A549 (cell line): ENCODE results near the gene ITPA. TPM values are rescaled to one million over a fixed set of nuclear protein-coding genes. Genes with fewer than 3 reads are reported as not detected.

ENCODE experiments used
- ATAC-seq, 2 experiments: fragments of 200-7000 bp in 1 of 2; fragments of >200 bp in 1 of 2; cut with Nextera tagmentation in 1 of 2; cut with Tn5 transposase in 1 of 2; 3 replicates each; pipeline versions ENCODE4 v1.8.0 to v1.9.1; 2018 to 2020; ENCODE audit warnings: mild to moderate bottlenecking in 1 of 2, moderate library complexity in 1 of 2
- CTCF ChIA-PET: fragments of 300-600 bp; sonication (Branson Sonifier 250); formaldehyde crosslinking; extraction: SDS; loops from one replicate; lab custom pipeline; 2021; ENCODE audit warnings: antibody characterized with exemption, inconsistent platforms; lab: Yijun Ruan, JAX
- POLR2A ChIA-PET: fragments of 350-600 bp; formaldehyde crosslinking; extraction: SDS; loops from one replicate; lab custom pipeline; 2021; ENCODE audit warnings: antibody characterized with exemption, inconsistent platforms; lab: Yijun Ruan, JAX
- DNase-seq, 2 experiments: peaks; one replicate each; pipeline versions ENCODE4 v3.0.0 to v3.0.0-alpha.2; 2011 to 2016; ENCODE audit warnings: low read depth in 1 of 2, low spot score in 1 of 2
- FAIRE-seq: peaks from 2 replicates; lab custom pipeline; 2011; peaks lifted over from hg19 to GRCh38; lab: Jason Lieb, UNC
- H3K27ac ChIP-seq, 2 experiments: fragments of >200 bp; sonication (Bioruptor Twin); formaldehyde crosslinking; 3 replicates each; pipeline ENCODE4 v1.5.1; 2016 to 2017
- H3K4me1 ChIP-seq: fragments of >200 bp; sonication (Bioruptor Twin); formaldehyde crosslinking; 3 replicates; pipeline ENCODE4 v1.6.1; 2016
- H3K4me2 ChIP-seq: fragments of >200 bp; sonication (Bioruptor Twin); formaldehyde crosslinking; 3 replicates; pipeline ENCODE4 v1.6.1; 2016
- H3K4me3 ChIP-seq: fragments of >200 bp; sonication (Bioruptor Twin); formaldehyde crosslinking; 3 replicates; pipeline ENCODE4 v1.5.1; 2016
- H3K9me3 ChIP-seq: fragments of >200 bp; sonication (Bioruptor Twin); formaldehyde crosslinking; 3 replicates; pipeline ENCODE4 v1.6.1; 2016
- ATOH8 ChIP-seq: fragments of 250-450 bp; sonication (Bioruptor Pico); IDR thresholded peaks from 2 replicates; pipeline ENCODE4 v1.5.0; 2020; ENCODE audit warnings: low read depth, mild to moderate bottlenecking, moderate library complexity
- CEBPB ChIP-seq, 2 experiments: fragments of >200 bp in 1 of 2; sonication (Bioruptor Twin) in 1 of 2; formaldehyde crosslinking in 1 of 2; IDR thresholded peaks; 2 replicates each; pipeline ENCODE4 v1.6.1; 2012 to 2016
- CHD4 ChIP-seq: fragments of 200-600 bp; sonication (generic); IDR thresholded peaks from 2 replicates; pipeline ENCODE4 v1.6.1; 2016; ENCODE audit warnings: antibody characterized with exemption, mild to moderate bottlenecking, borderline replicate concordance
- ESRRA ChIP-seq: fragments of 150-350 bp; IDR thresholded peaks from 2 replicates; pipeline ENCODE4 v1.6.1; 2014; ENCODE audit warnings: mild to moderate bottlenecking, low read length, borderline replicate concordance
- FOSL2 ChIP-seq, 2 experiments: fragments of 450-650 bp in 1 of 2; fragments of >200 bp in 1 of 2; sonication (Bioruptor Twin) in 1 of 2; formaldehyde crosslinking; IDR thresholded peaks; 2 replicates each; pipeline versions ENCODE4 v1.5.0 to v1.6.1; 2016 to 2020; ENCODE audit warnings: mild to moderate bottlenecking in 1 of 2, moderate library complexity in 1 of 2
- GATA3 ChIP-seq: IDR thresholded peaks from 2 replicates; pipeline ENCODE4 v1.6.1; 2012; ENCODE audit warnings: borderline replicate concordance
- HOXA7 ChIP-seq: fragments of 250-450 bp; sonication (Bioruptor Pico); IDR thresholded peaks from 2 replicates; pipeline ENCODE4 v1.5.0; 2020; ENCODE audit warnings: mild to moderate bottlenecking, moderate library complexity
- JUN ChIP-seq, 2 experiments: fragments of >200 bp; sonication (Bioruptor Twin); formaldehyde crosslinking; IDR thresholded peaks; 2 replicates in 1 of 2; 3 replicates in 1 of 2; pipeline ENCODE4 v1.6.1; 2016 to 2017
- JUNB ChIP-seq: fragments of >200 bp; sonication (Bioruptor Twin); formaldehyde crosslinking; IDR thresholded peaks from 2 replicates; pipeline ENCODE4 v1.6.1; 2016
- KDM1A ChIP-seq: fragments of 200-600 bp; sonication (generic); IDR thresholded peaks from 2 replicates; pipeline ENCODE4 v1.6.1; 2016; ENCODE audit warnings: low read depth, mild to moderate bottlenecking
- REST ChIP-seq: fragments of 200-600 bp; sonication (generic); IDR thresholded peaks from 2 replicates; pipeline ENCODE4 v1.6.1; 2016; ENCODE audit warnings: antibody characterized with exemption, mild to moderate bottlenecking, moderate library complexity
- RFX5 ChIP-seq: fragments of 450-650 bp; IDR thresholded peaks from 2 replicates; pipeline ENCODE4 v1.7.1; 2014; ENCODE audit warnings: antibody characterized with exemption, mild to moderate bottlenecking, moderate library complexity
- RNF2 ChIP-seq: fragments of 200-600 bp; sonication (generic); IDR thresholded peaks from 2 replicates; pipeline ENCODE4 v1.6.1; 2016; ENCODE audit warnings: low read depth, mild to moderate bottlenecking, antibody characterized with exemption, moderate library complexity, borderline replicate concordance
- TP53 ChIP-seq: fragments of 250-450 bp; sonication (Bioruptor Pico); IDR thresholded peaks from 2 replicates; pipeline ENCODE4 v1.5.0; 2021; ENCODE audit warnings: mild to moderate bottlenecking, moderate library complexity
- ZC3H11A ChIP-seq: fragments of 450-650 bp; IDR thresholded peaks from 2 replicates; pipeline ENCODE4 v1.6.1; 2014; ENCODE audit warnings: antibody characterized with exemption, mild to moderate bottlenecking
- ZFP36 ChIP-seq: fragments of 450-650 bp; IDR thresholded peaks from 2 replicates; pipeline ENCODE4 v1.6.1; 2014; ENCODE audit warnings: borderline replicate concordance; ENCODE audit not compliant: partially characterized antibody
- WGBS: methylation state at CpG from one replicate; pipeline ENCODE4 v1.1.6; 2017; ENCODE audit errors: missing lambda C conversion rate; 5-methylcytosine and 5-hydroxymethylcytosine counted together
- polyA plus RNA-seq, 4 experiments: library from polyadenylated mRNA; depleted of rRNA in 3 of 4; stranded (reverse); fragments of >200 nt; fragmentation: RNase III in 1 of 4; extraction: RNeasy Plus Mini Kit Qiagen cat#74134 plus additional on column Dnase treatment in 1 of 4; gene quantifications; 2 replicates in 3 of 4; 3 replicates in 1 of 4; pipeline ENCODE4 v1.2.3, GENCODE V29; 2011 to 2017
- TF ChIP-seq, protein P1 (sequence below): IDR thresholded peaks from 2 replicates; pipeline ENCODE4 v1.6.1; 2012
- TF ChIP-seq, protein P2 (sequence below): fragments of >200 bp; sonication (Bioruptor Twin); formaldehyde crosslinking; IDR thresholded peaks from 3 replicates; pipeline ENCODE4 v1.5.1; 2016
- TF ChIP-seq, protein P3 (sequence below): IDR thresholded peaks from 2 replicates; pipeline ENCODE4 v1.6.1; 2012
- TF ChIP-seq, protein P4 (sequence below): IDR thresholded peaks from 2 replicates; pipeline ENCODE4 v1.6.1; 2012; ENCODE audit warnings: low read depth, borderline replicate concordance

Gene ITPA
- polyA plus RNA-seq, 2 of the 4 experiments (the other 2 are of a cell fraction): 54.0 to 106 TPM

GRCh38 chr20:3222635-3223600 lies 13.6 kb downstream of the ITPA start:
- Histone ChIP-seq H3K9me3 (no peaks in the 10 kb centered on the region), H3K27ac (peak overlapping the region; percentile 62 to 76), H3K4me2 (peak overlapping the region; percentile 53), H3K4me1 (peaks cover 56% of the 10 kb centered on the region)
- 51% methylated on average over 25 of the region's 25 CpGs for WGBS
- POLR2A ChIA-PET: interaction anchor here (0.7 to 1.8 kb wide), 4 partner anchors 9 to 446 kb away, joined by 3 to 8 read pairs (median 6); no protein-coding TSS in a partner anchor
- FAIRE-seq (peak; percentile 13), DNase-seq (peak in 1 of 2 experiments; percentile 69)
- no peak for TF ChIP-seq ATOH8 (CRISPR knock-in tag)
- TF ChIP-seq JUN (IDR thresholded peaks at IDR 0.05): peak; percentile 40 to 49; a peak in 1 of 5 replicates
- peak; percentile 33; the same call in 1 of the 2 replicates for TF ChIP-seq JUNB
- no peak for TF ChIP-seq ZC3H11A
- TF ChIP-seq, protein P1, sequence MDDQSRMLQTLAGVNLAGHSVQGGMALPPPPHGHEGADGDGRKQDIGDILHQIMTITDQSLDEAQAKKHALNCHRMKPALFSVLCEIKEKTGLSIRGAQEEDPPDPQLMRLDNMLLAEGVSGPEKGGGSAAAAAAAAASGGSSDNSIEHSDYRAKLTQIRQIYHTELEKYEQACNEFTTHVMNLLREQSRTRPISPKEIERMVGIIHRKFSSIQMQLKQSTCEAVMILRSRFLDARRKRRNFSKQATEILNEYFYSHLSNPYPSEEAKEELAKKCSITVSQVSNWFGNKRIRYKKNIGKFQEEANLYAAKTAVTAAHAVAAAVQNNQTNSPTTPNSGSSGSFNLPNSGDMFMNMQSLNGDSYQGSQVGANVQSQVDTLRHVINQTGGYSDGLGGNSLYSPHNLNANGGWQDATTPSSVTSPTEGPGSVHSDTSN: peak; percentile 69
- no peak for TF ChIP-seq HOXA7
- no peak for TF ChIP-seq ZFP36
- no peak for TF ChIP-seq CHD4
- TF ChIP-seq ESRRA: no peak
- peak; percentile 45; the same call in 1 of the 2 replicates for TF ChIP-seq FOSL2 (IDR thresholded peaks at IDR 0.05)
- peak; percentile 63 for TF ChIP-seq FOSL2 (CRISPR knock-in tag; IDR thresholded peaks at IDR 0.05)
- TF ChIP-seq, protein P2, sequence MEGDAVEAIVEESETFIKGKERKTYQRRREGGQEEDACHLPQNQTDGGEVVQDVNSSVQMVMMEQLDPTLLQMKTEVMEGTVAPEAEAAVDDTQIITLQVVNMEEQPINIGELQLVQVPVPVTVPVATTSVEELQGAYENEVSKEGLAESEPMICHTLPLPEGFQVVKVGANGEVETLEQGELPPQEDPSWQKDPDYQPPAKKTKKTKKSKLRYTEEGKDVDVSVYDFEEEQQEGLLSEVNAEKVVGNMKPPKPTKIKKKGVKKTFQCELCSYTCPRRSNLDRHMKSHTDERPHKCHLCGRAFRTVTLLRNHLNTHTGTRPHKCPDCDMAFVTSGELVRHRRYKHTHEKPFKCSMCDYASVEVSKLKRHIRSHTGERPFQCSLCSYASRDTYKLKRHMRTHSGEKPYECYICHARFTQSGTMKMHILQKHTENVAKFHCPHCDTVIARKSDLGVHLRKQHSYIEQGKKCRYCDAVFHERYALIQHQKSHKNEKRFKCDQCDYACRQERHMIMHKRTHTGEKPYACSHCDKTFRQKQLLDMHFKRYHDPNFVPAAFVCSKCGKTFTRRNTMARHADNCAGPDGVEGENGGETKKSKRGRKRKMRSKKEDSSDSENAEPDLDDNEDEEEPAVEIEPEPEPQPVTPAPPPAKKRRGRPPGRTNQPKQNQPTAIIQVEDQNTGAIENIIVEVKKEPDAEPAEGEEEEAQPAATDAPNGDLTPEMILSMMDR: no peak
- no peak for TF ChIP-seq RNF2
- no peak for TF ChIP-seq KDM1A
- no peak for TF ChIP-seq CEBPB (IDR thresholded peaks at IDR 0.05)
- no peak for TF ChIP-seq TP53 (CRISPR knock-in tag)
- TF ChIP-seq, protein P3, sequence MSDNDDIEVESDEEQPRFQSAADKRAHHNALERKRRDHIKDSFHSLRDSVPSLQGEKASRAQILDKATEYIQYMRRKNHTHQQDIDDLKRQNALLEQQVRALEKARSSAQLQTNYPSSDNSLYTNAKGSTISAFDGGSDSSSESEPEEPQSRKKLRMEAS: peak; percentile 50
- TF ChIP-seq RFX5: peak; percentile 70
- TF ChIP-seq REST: no peak
- TF ChIP-seq, protein P4, sequence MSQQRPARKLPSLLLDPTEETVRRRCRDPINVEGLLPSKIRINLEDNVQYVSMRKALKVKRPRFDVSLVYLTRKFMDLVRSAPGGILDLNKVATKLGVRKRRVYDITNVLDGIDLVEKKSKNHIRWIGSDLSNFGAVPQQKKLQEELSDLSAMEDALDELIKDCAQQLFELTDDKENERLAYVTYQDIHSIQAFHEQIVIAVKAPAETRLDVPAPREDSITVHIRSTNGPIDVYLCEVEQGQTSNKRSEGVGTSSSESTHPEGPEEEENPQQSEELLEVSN: no peak
- TF ChIP-seq GATA3: peak; percentile 67
- TF ChIP-seq, all 56 proteins: peak for 7
- no peak overlapping the region for H3K4me3 ChIP-seq
- CTCF ChIA-PET: interaction anchor here (0.8 to 10.7 kb wide), 15 partner anchors 8 to 240 kb away, joined by 3 to 105 read pairs (median 3); partner anchors contain the start of genes ITPA and SLC4A11
- peak; percentile 12 to 47; a peak in 4 of 6 replicates for ATAC-seq
